ENCODE measurements around the gene SCYL2. TPM values are rescaled to one million over a fixed set of nuclear protein-coding genes. Genes with fewer than 3 reads are reported as not detected.

Gene SCYL2
- total and polyA plus RNA-seq, 10 of the 15 experiments (the other 5 are each of a cell fraction or from before 2014, with no cell fraction given) = 5.4 to 34.3 (median 26.9) TPM

- POLR2A ChIA-PET = no interaction called here
- Histone ChIP-seq H3K79me2 (ENCODE audit: control insufficient read depth, insufficient read depth, low read length) (no peaks in the 10 kb centered on the region), H3K9me3 (replicated peaks; ENCODE audit: control insufficient read depth, insufficient read depth, low read length) (no peaks in the 10 kb centered on the region), H4K20me1 (ENCODE audit: control insufficient read depth, insufficient read depth) (no peaks in the 10 kb centered on the region), H3K9ac (ENCODE audit: control insufficient read depth, insufficient read depth, low read length) (no peak overlapping the region), H3K36me3 (ENCODE audit: control insufficient read depth in 2 of 2, insufficient read depth in 2 of 2, low read length in 1 of 2) (no peaks in the 10 kb centered on the region), H3K4me2 (ENCODE audit: control insufficient read depth, insufficient read depth) (no peak overlapping the region), H2AFZ (ENCODE audit: control insufficient read depth, low read depth, low read length) (no peak overlapping the region), H3K27me3 (replicated peaks in 1 of 2; ENCODE audit: control insufficient read depth in 2 of 2, insufficient read depth in 2 of 2, low read length in 1 of 2) (no peaks in the 10 kb centered on the region), H3K27ac (ENCODE audit: control insufficient read depth, insufficient read depth) (no peak overlapping the region), H3K4me3 (no peak overlapping the region), H3K4me1 (ENCODE audit: control insufficient read depth, insufficient read depth, low read length) (no peaks in the 10 kb centered on the region)
- DNase-seq (ENCODE audit: low read depth, low spot score) (no peak), FAIRE-seq (no peak), ATAC-seq (no peak)
- RAD21 ChIA-PET (ENCODE audit: unreplicated experiment) = no interaction called here
- SMC1A ChIA-PET (ENCODE audit: uncharacterized antibody, unreplicated experiment) = no interaction called here
- in situ Hi-C loops (cut with MboI) = no loop called here
- no TSS peak for BruUV-seq (replicated peaks)
- intact Hi-C loops (cut with micrococcal nuclease; ENCODE audit: unreplicated experiment) = no loop called here
- TF ChIP-seq NKRF (conservative IDR thresholded peaks at IDR 0.05) = no peak
- no peak for TF ChIP-seq BCLAF1 (IDR thresholded peaks at IDR 0.05)
- no peak for TF ChIP-seq TCF7 (IDR thresholded peaks at IDR 0.05; ENCODE audit: borderline replicate concordance)
- TF ChIP-seq LARP7 (IDR thresholded peaks at IDR 0.05) = no peak
- no peak for TF ChIP-seq WRNIP1 (IDR thresholded peaks at IDR 0.05; ENCODE audit: borderline replicate concordance, low read depth, low read length)
- CTCF ChIA-PET = no interaction called here
Measured at GRCh38 chr12:100248886-100249285, 18.1 kb upstream of the SCYL2 start.

Measured in GM12878 (cell line).